Mucosa of descending colon (tissue), 3 donors: ENCODE data around the gene PHLPP2. TPM values are rescaled to one million over a fixed set of nuclear protein-coding genes. Genes with fewer than 3 reads are reported as not detected.
"Not testable (repeated sequence)": the region's sequence is repeated elsewhere in the genome, so short reads cannot be mapped to it uniquely, and the experiment has no call there.

Experiments used
- ATAC-seq: fragments of 200-7000 bp; cut with Tn5 transposase; one replicate; pipeline ENCODE4 v1.9.1; 2020; ENCODE audit warnings: mild to moderate bottlenecking, moderate library complexity
- DNase-seq, 3 donors: peaks; one replicate each; pipeline ENCODE4 v3.0.0-alpha.2; 2020
- H3K36me3 ChIP-seq: fragments of 200-600 bp; one replicate; pipeline ENCODE4 v1.8.0; 2021; ENCODE audit warnings: low read depth, mild to moderate bottlenecking
- H3K4me1 ChIP-seq: fragments of 200-600 bp; one replicate; pipeline ENCODE4 v1.8.0; 2021; ENCODE audit warnings: low read depth, mild to moderate bottlenecking
- H3K4me3 ChIP-seq: fragments of 200-600 bp; one replicate; pipeline ENCODE4 v1.8.0; 2021; ENCODE audit warnings: mild to moderate bottlenecking
- H3K9me3 ChIP-seq: fragments of 200-600 bp; one replicate; pipeline ENCODE4 v1.8.0; 2021; ENCODE audit warnings: mild to moderate bottlenecking
- intact Hi-C, 2 donors: fragments of 100-400 bp; cut with DNase I in 1 of 2; cut with micrococcal nuclease in 1 of 2; formaldehyde crosslinking; loops; one replicate each; pipeline versions ENCODE4 v1.11.0 to v1.11.1; 2022; cut with DNase I, micrococcal nuclease
- total RNA-seq, 3 donors: library from RNA; stranded (reverse); fragmentation: NEBNext Ultra II Directional in 2 of 3; extraction: Animal tissue kit (Norgen Biotek cat#: 25700) in 2 of 3; gene quantifications; one replicate each; pipeline versions ENCODE4 v1.2.1 to v1.2.4, GENCODE V29; 2021 to 2023
- TF ChIP-seq, protein P1 (sequence below): fragments of 200-600 bp; IDR thresholded peaks from one replicate; pipeline ENCODE4 v1.8.0; 2022; ENCODE audit warnings: antibody characterized with exemption, mild to moderate bottlenecking
- donor health status: DM: no; HTN: no; CAD: no; lungs with moderate emphysema.
- donor health status: DM: no; HTN: no; CAD: no.
- donor health status: DM: no; HTN: yes; CAD: no.

PHLPP2 gene
- total RNA-seq, 3 donors from 2014 or later: 42.0 to 85.5 (median 54.7) TPM

DNA sequence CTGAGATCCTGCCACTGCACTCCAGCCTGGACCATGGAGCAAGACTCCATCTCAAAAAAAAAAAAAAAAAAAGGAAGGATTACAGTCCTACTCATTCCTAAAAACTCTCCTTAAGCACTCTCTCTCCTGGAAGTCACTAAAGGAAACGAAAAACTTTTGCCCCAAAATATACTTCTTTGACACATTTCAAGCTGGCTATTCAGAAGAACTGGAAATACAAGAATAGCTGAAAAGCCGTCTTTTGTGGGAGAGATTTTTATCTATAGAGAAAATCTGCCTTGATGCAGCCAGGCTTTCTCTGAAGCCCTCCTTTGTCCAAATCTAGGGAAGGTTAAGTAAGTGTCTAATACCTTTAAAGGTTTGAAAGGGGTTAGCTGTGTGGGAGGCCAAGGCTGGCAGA lies 115.4 kb downstream of the PHLPP2 start:
- Histone ChIP-seq H3K9me3 (no peaks in the 10 kb centered on the region), H3K36me3 (no peaks in the 10 kb centered on the region), H3K4me3 (no peak overlapping the region), H3K4me1 (no peaks in the 10 kb centered on the region)
- intact Hi-C loops: no loop called here
- TF ChIP-seq, protein P1, sequence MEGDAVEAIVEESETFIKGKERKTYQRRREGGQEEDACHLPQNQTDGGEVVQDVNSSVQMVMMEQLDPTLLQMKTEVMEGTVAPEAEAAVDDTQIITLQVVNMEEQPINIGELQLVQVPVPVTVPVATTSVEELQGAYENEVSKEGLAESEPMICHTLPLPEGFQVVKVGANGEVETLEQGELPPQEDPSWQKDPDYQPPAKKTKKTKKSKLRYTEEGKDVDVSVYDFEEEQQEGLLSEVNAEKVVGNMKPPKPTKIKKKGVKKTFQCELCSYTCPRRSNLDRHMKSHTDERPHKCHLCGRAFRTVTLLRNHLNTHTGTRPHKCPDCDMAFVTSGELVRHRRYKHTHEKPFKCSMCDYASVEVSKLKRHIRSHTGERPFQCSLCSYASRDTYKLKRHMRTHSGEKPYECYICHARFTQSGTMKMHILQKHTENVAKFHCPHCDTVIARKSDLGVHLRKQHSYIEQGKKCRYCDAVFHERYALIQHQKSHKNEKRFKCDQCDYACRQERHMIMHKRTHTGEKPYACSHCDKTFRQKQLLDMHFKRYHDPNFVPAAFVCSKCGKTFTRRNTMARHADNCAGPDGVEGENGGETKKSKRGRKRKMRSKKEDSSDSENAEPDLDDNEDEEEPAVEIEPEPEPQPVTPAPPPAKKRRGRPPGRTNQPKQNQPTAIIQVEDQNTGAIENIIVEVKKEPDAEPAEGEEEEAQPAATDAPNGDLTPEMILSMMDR: no peak
- ATAC-seq: no peak
- no peak for DNase-seq

DNA sequence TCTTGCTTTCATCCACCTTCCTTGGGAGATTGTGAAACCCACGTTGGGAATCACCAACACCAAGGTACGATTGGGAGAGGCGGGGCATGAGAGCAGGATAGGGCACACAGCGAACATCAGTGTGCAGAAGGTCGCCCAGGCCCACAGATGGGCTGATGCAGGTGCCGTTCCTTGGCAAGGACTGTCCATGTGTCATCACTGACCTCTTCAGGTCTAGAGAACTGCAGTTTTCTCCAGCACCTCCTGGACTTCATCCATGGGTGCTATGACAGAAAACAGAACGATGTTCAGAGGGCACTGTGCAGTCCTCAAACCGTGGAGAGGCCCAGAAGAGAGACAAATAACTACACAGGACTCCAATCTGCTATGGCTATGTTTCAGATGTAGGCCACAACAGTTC lies 123.7 kb downstream of the PHLPP2 start:
- ATAC-seq: no peak
- TF ChIP-seq, protein P1: no peak
- no peak for DNase-seq
- Histone ChIP-seq H3K36me3 (no peaks in the 10 kb centered on the region), H3K4me1 (no peaks in the 10 kb centered on the region), H3K9me3 (no peaks in the 10 kb centered on the region), H3K4me3 (no peak overlapping the region)
- intact Hi-C loops: no loop called here

GRCh38 chr16:71598426-71598825 lies 126.1 kb downstream of the PHLPP2 start:
- H3K9me3 ChIP-seq, DNase-seq, H3K4me1 ChIP-seq, intact Hi-C loops, H3K4me3 ChIP-seq, ATAC-seq, H3K36me3 ChIP-seq: not testable (repeated sequence)

GRCh38 chr16:71595340-71595826 lies 129.1 kb downstream of the PHLPP2 start:
- H3K4me1 ChIP-seq, H3K9me3 ChIP-seq, H3K4me3 ChIP-seq, DNase-seq, H3K36me3 ChIP-seq, intact Hi-C loops, ATAC-seq: not testable (repeated sequence)

Other genes with a start within 250 kb of the PHLPP2 start
- 1 to 10 TPM; 7.4 to 8.5 (median 7.8) TPM for gene ZNF19, start 235.4 kb downstream of the PHLPP2 start, total RNA-seq
- not detected for gene CHST4, start 198.3 kb downstream of the PHLPP2 start, total RNA-seq
- gene TAT, start 147.6 kb downstream of the PHLPP2 start, total RNA-seq: 1 to 10 TPM in 1 of 3 donors, under 1 TPM in 2; 0.51 to 1.9 (median 0.72) TPM
- gene MARVELD3, start 98.5 kb downstream of the PHLPP2 start, total RNA-seq: 100 to 1,000 TPM in 1 of 3 donors, 10 to 100 TPM in 2; 46.9 to 108 (median 85.8) TPM
- gene AP1G1, start 84.1 kb upstream of the PHLPP2 start, total RNA-seq: 100 to 1,000 TPM in 1 of 3 donors, 10 to 100 TPM in 2; 82.9 to 108 (median 96.7) TPM
- gene ATXN1L, start 121.3 kb upstream of the PHLPP2 start, total RNA-seq: 10 to 100 TPM; 21.6 to 38.7 (median 24.0) TPM
- gene ZNF821, start 159.5 kb upstream of the PHLPP2 start, total RNA-seq: 10 to 100 TPM; 10.2 to 13.7 (median 12.7) TPM
- gene IST1, start 170.8 kb upstream of the PHLPP2 start, total RNA-seq: 100 to 1,000 TPM; 223 to 278 (median 228) TPM